DMS 273 (cell line): Measurements from ENCODE around the gene ATXN10.

Experiments
- DNase-seq: peaks from one replicate; lab custom pipeline; 2025; ENCODE audit not compliant: unreplicated experiment; lab: John Stamatoyannopoulos, UW

The ATXN10 gene

GRCh38 chr22:45817745-45818423 is 146.2 kb downstream of the ATXN10 start:
- no peak for DNase-seq

GRCh38 chr22:45818424-45819085 is 146.9 kb downstream of the ATXN10 start:
- DNase-seq, result no peak

- DNase-seq, result no peak
These were observed 147.7 kb downstream of the ATXN10 start for GRCh38 chr22:45819305-45819704.

- DNase-seq, result no peak
These were observed 151.7 kb downstream of the ATXN10 start for GRCh38 chr22:45823336-45823735.

- DNase-seq, result no peak
These were observed 154.9 kb downstream of the ATXN10 start for GRCh38 chr22:45826520-45826919.

GRCh38 chr22:45828841-45829240 is 157.2 kb downstream of the ATXN10 start:
- DNase-seq, result no peak

GRCh38 chr22:45830531-45831245 is 159.1 kb downstream of the ATXN10 start:
- DNase-seq, result no peak

GRCh38 chr22:45831394-45831793 is 159.8 kb downstream of the ATXN10 start:
- DNase-seq, result no peak

- DNase-seq, result no peak
These were observed 160.5 kb downstream of the ATXN10 start for GRCh38 chr22:45832180-45832579.

- no peak for DNase-seq
These were observed 161.4 kb downstream of the ATXN10 start for GRCh38 chr22:45832959-45833580.

- DNase-seq, result no peak
These were observed 162.0 kb downstream of the ATXN10 start for GRCh38 chr22:45833613-45834012.

GRCh38 chr22:45834241-45834640 is 162.6 kb downstream of the ATXN10 start:
- DNase-seq, result no peak

GRCh38 chr22:45834795-45835194 is 163.2 kb downstream of the ATXN10 start:
- no peak for DNase-seq

GRCh38 chr22:45836418-45837169 is 165.0 kb downstream of the ATXN10 start:
- DNase-seq, result no peak

- no peak for DNase-seq
These were observed 165.9 kb downstream of the ATXN10 start for GRCh38 chr22:45837508-45837907.

GRCh38 chr22:45838305-45838887 is 166.8 kb downstream of the ATXN10 start:
- DNase-seq, result no peak

GRCh38 chr22:45840483-45840882 is 168.8 kb downstream of the ATXN10 start:
- DNase-seq, result no peak

GRCh38 chr22:45842291-45842991 is 170.8 kb downstream of the ATXN10 start:
- no peak for DNase-seq

- DNase-seq, result no peak
These were observed 171.4 kb downstream of the ATXN10 start for GRCh38 chr22:45843031-45843430.

- DNase-seq, result no peak
These were observed 172.4 kb downstream of the ATXN10 start for GRCh38 chr22:45843986-45844385.
